HFFc6 (cell line): ENCODE measurements around the gene TIMP3. TPM values are rescaled to one million over a fixed set of nuclear protein-coding genes. Genes with fewer than 3 reads are reported as not detected.
A peak's percentile ranks its signal among the peaks of the same experiment; 100 is the strongest.

ENCODE experiments used
- DNase-seq: peaks from one replicate; pipeline ENCODE4 v3.0.0-alpha.2; 2018
- H3K27ac Mint-ChIP-seq: 2 replicates; pipeline ENCODE4 v1.8.0; 2020; ENCODE audit warnings: mild to moderate bottlenecking, mixed read lengths
- H3K27me3 Mint-ChIP-seq: 2 replicates; pipeline ENCODE4 v1.8.0; 2021; ENCODE audit warnings: mild to moderate bottlenecking, moderate library complexity, mixed read lengths; ENCODE audit not compliant: insufficient read depth
- H3K36me3 Mint-ChIP-seq: 2 replicates; pipeline ENCODE4 v1.8.0; 2021; ENCODE audit warnings: low read depth, mixed read lengths
- H3K4me1 Mint-ChIP-seq: 2 replicates; pipeline ENCODE4 v1.8.0; 2020; ENCODE audit warnings: low read depth, mixed read lengths
- H3K4me3 Mint-ChIP-seq: 2 replicates; pipeline ENCODE4 v1.8.0; 2020; ENCODE audit warnings: mild to moderate bottlenecking, moderate library complexity, mixed read lengths
- H3K9me3 Mint-ChIP-seq: 2 replicates; pipeline ENCODE4 v1.8.0; 2020; ENCODE audit warnings: mild to moderate bottlenecking, mixed read lengths
- CTCF ChIP-seq: fragments of 200-600 bp; sonication (generic); IDR thresholded peaks from 2 replicates; pipeline ENCODE4 v1.5.0; 2021; ENCODE audit warnings: antibody characterized with exemption, mild to moderate bottlenecking
- total RNA-seq, 6 experiments: library from RNA; stranded (reverse); fragmentation: NEBNext Ultra II Directional; extraction: Animal tissue kit (Norgen Biotek cat#: 25700); gene quantifications; 2 replicates in 1 of 6; 3 replicates in 5 of 6; pipeline ENCODE4 v1.2.3, GENCODE V29; 2021

TIMP3 gene
- total RNA-seq, 6 experiments from 2014 or later, result 303 to 525 (median 354) TPM

DNA sequence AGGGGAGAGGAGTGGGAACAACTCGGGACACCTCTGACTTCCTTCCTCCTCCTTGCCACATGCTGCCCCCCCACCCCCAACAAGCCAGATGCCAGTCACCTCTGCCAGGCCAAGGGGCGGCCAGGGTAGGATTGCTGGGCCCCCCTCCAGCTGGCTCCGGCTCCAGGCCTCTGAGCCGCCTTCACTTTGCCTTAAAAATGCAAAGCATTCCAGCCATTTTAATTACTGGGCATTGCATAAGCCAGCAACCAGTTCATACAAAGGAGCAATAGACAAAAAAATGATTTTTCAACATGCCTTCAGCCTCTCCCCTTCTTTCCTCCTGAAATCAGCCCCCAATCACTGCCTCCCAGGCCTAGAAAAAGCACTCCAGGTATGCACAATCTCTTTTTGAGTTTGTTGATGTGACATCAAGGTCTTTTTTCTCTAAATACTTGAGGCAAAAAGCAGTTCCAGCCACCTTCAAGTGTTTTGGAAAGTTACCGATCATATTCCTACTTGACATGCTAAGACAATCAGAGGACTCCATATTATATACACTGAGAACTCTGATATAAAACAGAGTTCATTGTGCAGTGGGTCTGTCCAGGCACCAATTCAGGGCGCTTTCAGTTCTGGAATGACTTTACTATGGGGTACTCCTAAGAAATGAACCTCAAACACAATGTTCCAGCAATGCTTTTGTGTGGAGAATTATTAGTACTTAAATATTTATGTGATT lies 12.4 kb upstream of the TIMP3 start:
- Mint-ChIP-seq H3K4me3 (peak overlapping the region; percentile 30; the same call in 1 of the 2 replicates), H3K36me3 (no peaks in the 10 kb centered on the region), H3K27me3 (peaks cover 2% of the 10 kb centered on the region; the same call in 1 of the 2 replicates), H3K4me1 (peaks cover 36% of the 10 kb centered on the region), H3K9me3 (no peaks in the 10 kb centered on the region), H3K27ac (peak overlapping the region; percentile 78)
- peak; percentile 46 for DNase-seq
- TF ChIP-seq CTCF, result no peak

- Mint-ChIP-seq H3K9me3 (no peaks in the 10 kb centered on the region), H3K36me3 (no peaks in the 10 kb centered on the region), H3K27ac (no peak overlapping the region), H3K27me3 (no peaks in the 10 kb centered on the region), H3K4me1 (peaks cover 44% of the 10 kb centered on the region), H3K4me3 (no peak overlapping the region)
- TF ChIP-seq CTCF, result no peak
- DNase-seq, result no peak
Measured at GRCh38 chr22:32789797-32790620, 11.5 kb upstream of the TIMP3 start.

DNA sequence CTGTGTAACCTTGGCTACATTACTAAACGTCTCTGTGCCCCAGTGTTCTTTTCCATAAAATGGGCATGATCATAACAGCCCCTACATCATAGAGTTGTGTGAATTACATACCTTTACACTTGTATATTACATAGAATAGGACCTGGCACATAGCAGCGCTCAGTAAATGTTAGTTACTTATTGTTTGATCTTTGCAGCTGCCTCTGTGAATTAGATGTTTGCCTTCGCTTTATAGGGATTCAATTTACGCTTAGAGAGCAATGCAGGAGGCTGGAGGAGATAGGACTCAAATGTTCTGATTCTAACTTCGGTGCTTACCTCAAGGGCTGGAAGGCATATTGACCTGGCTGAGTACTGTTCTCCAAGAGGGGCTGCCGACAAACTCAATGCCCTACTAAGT lies 10.4 kb upstream of the TIMP3 start:
- Mint-ChIP-seq H3K4me3 (no peak overlapping the region), H3K27ac (no peak overlapping the region), H3K9me3 (no peaks in the 10 kb centered on the region), H3K36me3 (no peaks in the 10 kb centered on the region), H3K27me3 (no peaks in the 10 kb centered on the region), H3K4me1 (peaks cover 48% of the 10 kb centered on the region)
- no peak for TF ChIP-seq CTCF
- no peak for DNase-seq

DNA sequence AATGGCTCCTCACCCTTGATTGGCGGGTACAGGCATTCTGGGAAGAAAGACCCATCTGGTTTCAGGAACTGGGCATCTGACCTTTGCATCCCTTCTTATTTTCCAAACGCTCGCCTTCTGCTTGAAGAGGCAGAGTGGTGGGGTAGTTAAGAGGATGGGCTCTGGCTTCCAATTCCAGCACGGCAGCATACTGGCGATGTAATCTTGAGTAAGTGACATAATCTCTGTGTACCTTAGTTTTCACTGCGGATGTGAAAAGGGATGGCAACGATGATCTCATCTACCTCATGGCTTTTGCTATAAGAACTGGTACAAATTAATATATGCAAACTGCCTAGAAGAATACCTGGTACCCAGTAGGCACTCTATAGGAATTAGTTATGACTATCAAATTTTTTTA lies 10.0 kb upstream of the TIMP3 start:
- TF ChIP-seq CTCF, result no peak
- H3K9me3 Mint-ChIP-seq, result no peaks in the 10 kb centered on the region
- H3K4me1 Mint-ChIP-seq, result peaks cover 50% of the 10 kb centered on the region
- H3K27ac Mint-ChIP-seq, result no peak overlapping the region
- DNase-seq, result no peak
- H3K27me3 Mint-ChIP-seq, result no peaks in the 10 kb centered on the region
- no peaks in the 10 kb centered on the region for H3K36me3 Mint-ChIP-seq
- H3K4me3 Mint-ChIP-seq, result no peak overlapping the region

- Mint-ChIP-seq H3K36me3 (no peaks in the 10 kb centered on the region), H3K27ac (no peak overlapping the region), H3K4me3 (no peak overlapping the region), H3K9me3 (no peaks in the 10 kb centered on the region), H3K27me3 (no peaks in the 10 kb centered on the region), H3K4me1 (peaks cover 63% of the 10 kb centered on the region)
- TF ChIP-seq CTCF, result no peak
- no peak for DNase-seq
Measured at GRCh38 chr22:32793589-32793988, 7.9 kb upstream of the TIMP3 start.
